WTC11 (cell line): ENCODE data around the gene HMX2. TPM values are rescaled to one million over a fixed set of nuclear protein-coding genes. Genes with fewer than 3 reads are reported as not detected.
A peak's percentile ranks its signal among the peaks of the same experiment; 100 is the strongest.

Experiments
- ATAC-seq: fragments of 200-7000 bp; cut with Tn5 transposase; 2 replicates; pipeline ENCODE4 v1.10.0; 2021; ENCODE audit warnings: mild to moderate bottlenecking, moderate library complexity
- CTCF ChIA-PET: fragments of 300-600 bp; sonication (Branson Sonifier 250); formaldehyde crosslinking; loops from one replicate; lab custom pipeline; 2021; ENCODE audit warnings: antibody characterized with exemption; lab: Charles Lee
- POLR2A ChIA-PET: fragments of 350-600 bp; sonication (Branson Sonifier 250); formaldehyde crosslinking; loops from one replicate; lab custom pipeline; 2021; ENCODE audit warnings: antibody characterized with exemption; lab: Charles Lee
- DNase-seq: peaks from one replicate; pipeline ENCODE4 v3.0.0; 2021; ENCODE audit warnings: low spot score
- H3K27ac Mint-ChIP-seq: 2 replicates; pipeline ENCODE4 v1.8.0; 2021; ENCODE audit warnings: mixed read lengths
- H3K27me3 Mint-ChIP-seq: 2 replicates; pipeline ENCODE4 v1.8.0; 2021; ENCODE audit warnings: low read depth, mild to moderate bottlenecking, moderate library complexity, mixed read lengths
- H3K36me3 Mint-ChIP-seq: 2 replicates; pipeline ENCODE4 v1.8.0; 2021; ENCODE audit warnings: mixed read lengths
- H3K4me1 Mint-ChIP-seq: 2 replicates; pipeline ENCODE4 v1.8.0; 2022; ENCODE audit warnings: mixed read lengths
- H3K4me3 Mint-ChIP-seq: 2 replicates; pipeline ENCODE4 v1.8.0; 2021; ENCODE audit warnings: mild to moderate bottlenecking, moderate library complexity, mixed read lengths
- H3K9me3 Mint-ChIP-seq: 2 replicates; pipeline ENCODE4 v1.8.0; 2021; ENCODE audit warnings: mixed read lengths
- CREB1 ChIP-seq: sonication (generic); formaldehyde crosslinking; IDR thresholded peaks from 2 replicates; pipeline ENCODE4 v1.8.0; 2023; ENCODE audit warnings: mild to moderate bottlenecking, missing genetic modification reagents
- E2F4 ChIP-seq: sonication (generic); formaldehyde crosslinking; IDR thresholded peaks from 2 replicates; pipeline ENCODE4 v1.8.1; 2022; ENCODE audit warnings: low read depth, mild to moderate bottlenecking, moderate library complexity, missing genetic modification reagents, borderline replicate concordance
- ETV6 ChIP-seq: sonication (generic); formaldehyde crosslinking; IDR thresholded peaks from 2 replicates; pipeline ENCODE4 v1.8.1; 2022; ENCODE audit warnings: mild to moderate bottlenecking, missing genetic modification reagents
- FOXJ3 ChIP-seq: sonication (generic); formaldehyde crosslinking; IDR thresholded peaks from 2 replicates; pipeline ENCODE4 v1.9.0; 2021; ENCODE audit warnings: missing genetic modification reagents, mild to moderate bottlenecking, borderline replicate concordance
- FOXP1 ChIP-seq: sonication (generic); formaldehyde crosslinking; IDR thresholded peaks from 2 replicates; pipeline ENCODE4 v1.8.0; 2022; ENCODE audit warnings: missing genetic modification reagents, mild to moderate bottlenecking, moderate library complexity, borderline replicate concordance
- JAZF1 ChIP-seq: fragments of 250-450 bp; sonication (Bioruptor Pico); IDR thresholded peaks from 2 replicates; pipeline ENCODE4 v1.9.0; 2021; ENCODE audit warnings: moderate library complexity, mild to moderate bottlenecking, inconsistent platforms
- MAX ChIP-seq: sonication (generic); formaldehyde crosslinking; IDR thresholded peaks from 2 replicates; pipeline ENCODE4 v1.8.0; 2022; ENCODE audit warnings: mild to moderate bottlenecking, missing genetic modification reagents
- MYBL2 ChIP-seq: sonication (generic); formaldehyde crosslinking; IDR thresholded peaks from 2 replicates; pipeline ENCODE4 v1.8.1; 2023; ENCODE audit warnings: mild to moderate bottlenecking, moderate library complexity, missing genetic modification reagents
- NFATC4 ChIP-seq: fragments of 250-450 bp; sonication (Bioruptor Pico); IDR thresholded peaks from 2 replicates; pipeline ENCODE4 v1.9.0; 2021; ENCODE audit warnings: mild to moderate bottlenecking
- OVOL2 ChIP-seq: fragments of 250-450 bp; sonication (Bioruptor Pico); IDR thresholded peaks from 2 replicates; pipeline ENCODE4 v1.9.0; 2021; ENCODE audit warnings: mild to moderate bottlenecking, borderline replicate concordance
- TCF7 ChIP-seq: sonication (generic); formaldehyde crosslinking; IDR thresholded peaks from 2 replicates; pipeline ENCODE4 v1.8.0; 2022; ENCODE audit warnings: mild to moderate bottlenecking, low read depth, missing genetic modification reagents, moderate library complexity
- ZBTB43 ChIP-seq: sonication (generic); formaldehyde crosslinking; IDR thresholded peaks from 2 replicates; pipeline ENCODE4 v1.8.1; 2023; ENCODE audit warnings: mild to moderate bottlenecking, missing genetic modification reagents
- ZNF219 ChIP-seq: sonication (generic); formaldehyde crosslinking; IDR thresholded peaks from 2 replicates; pipeline ENCODE4 v1.8.0; 2023; ENCODE audit warnings: missing genetic modification reagents, mild to moderate bottlenecking, borderline replicate concordance
- ZNF416 ChIP-seq: fragments of 250-450 bp; sonication (Bioruptor Pico); IDR thresholded peaks from 2 replicates; pipeline ENCODE4 v1.9.0; 2021; ENCODE audit warnings: mild to moderate bottlenecking, inconsistent platforms
- ZNF423 ChIP-seq: fragments of 250-450 bp; sonication (Bioruptor Pico); IDR thresholded peaks from 2 replicates; pipeline ENCODE4 v2.1.2; 2022; ENCODE audit warnings: mild to moderate bottlenecking, moderate library complexity
- total RNA-seq: library from RNA; stranded (reverse); gene quantifications from 3 replicates; pipeline ENCODE4 v1.2.3, GENCODE V29; 2021
- TF ChIP-seq, protein P1 (sequence below): sonication (generic); formaldehyde crosslinking; IDR thresholded peaks from 2 replicates; pipeline ENCODE4 v1.8.1; 2022; ENCODE audit warnings: low read depth, missing genetic modification reagents, borderline replicate concordance
- TF ChIP-seq, protein P2 (sequence below): sonication (generic); formaldehyde crosslinking; conservative IDR thresholded peaks from 2 replicates; pipeline ENCODE4 v1.8.1; 2022; ENCODE audit warnings: mild to moderate bottlenecking, missing genetic modification reagents

Gene HMX2
- total RNA-seq, 1 experiment from 2014 or later = 0.59 TPM

- POLR2A ChIA-PET = interaction anchor here (1.3 kb wide), 1 partner anchor 74 kb away, joined by 4 read pairs; no protein-coding TSS in a partner anchor
- peak; percentile 97 for ATAC-seq
- no peak overlapping the region for H3K27ac Mint-ChIP-seq
- H3K36me3 Mint-ChIP-seq = no peaks in the 10 kb centered on the region
- no peaks in the 10 kb centered on the region for H3K9me3 Mint-ChIP-seq
- TF ChIP-seq MAX (CRISPR knock-in tag) = peak; percentile 84
- no peak for TF ChIP-seq JAZF1
- TF ChIP-seq FOXP1 (CRISPR knock-in tag) = peak; percentile 38; the same call in 1 of the 2 replicates
- peak; percentile 66; the same call in 1 of the 2 replicates for TF ChIP-seq ZNF423 (CRISPR knock-in tag)
- 0 out of 2 replicates have a peak, but pooled peaks have one; percentile 21 for TF ChIP-seq ETV6
- CTCF ChIA-PET = interaction anchor here (0.7 to 3.4 kb wide), 13 partner anchors 9 to 455 kb away, joined by 3 to 39 read pairs (median 3); partner anchors contain the start of gene PSTK
- DNase-seq = peak; percentile 80
- H3K4me1 Mint-ChIP-seq = peaks cover 19% of the 10 kb centered on the region
- H3K27me3 Mint-ChIP-seq = peaks cover 34% of the 10 kb centered on the region
- peak overlapping the region; percentile 55 for H3K4me3 Mint-ChIP-seq
Observed at GRCh38 chr10:123117644-123118417, 30.1 kb upstream of the HMX2 start.

DNA sequence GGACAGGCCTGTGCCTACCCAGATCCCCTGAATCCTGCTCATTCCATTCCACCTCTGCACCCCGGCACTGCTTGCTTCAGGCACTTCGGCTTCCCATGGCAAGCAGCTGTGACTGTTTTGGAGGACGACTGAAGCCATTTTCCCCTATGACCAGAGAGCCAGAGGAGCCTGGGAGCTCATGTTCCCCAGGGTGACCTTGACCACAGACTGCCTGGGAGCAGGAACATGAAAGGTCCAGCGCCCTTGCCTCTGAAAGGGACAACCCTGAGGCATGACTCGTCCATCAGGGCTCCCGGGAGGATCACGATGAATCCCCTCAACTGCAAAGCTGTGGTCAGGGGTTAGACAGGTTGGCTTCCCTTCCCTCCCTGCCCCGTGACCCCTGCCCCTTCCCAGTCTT, 28.9 kb upstream of the HMX2 start:
- Mint-ChIP-seq H3K9me3 (no peaks in the 10 kb centered on the region), H3K27ac (no peak overlapping the region), H3K4me1 (peaks cover 19% of the 10 kb centered on the region), H3K36me3 (no peaks in the 10 kb centered on the region), H3K4me3 (no peak overlapping the region), H3K27me3 (peaks cover 34% of the 10 kb centered on the region)
- POLR2A ChIA-PET = no interaction called here
- ATAC-seq (no peak), DNase-seq (no peak)
- no peak for TF ChIP-seq ZNF219 (CRISPR knock-in tag)
- CTCF ChIA-PET = interaction anchor here (1.0 to 3.4 kb wide), 4 partner anchors 14 to 76 kb away, joined by 3 to 39 read pairs (median 11); no protein-coding TSS in a partner anchor

DNA sequence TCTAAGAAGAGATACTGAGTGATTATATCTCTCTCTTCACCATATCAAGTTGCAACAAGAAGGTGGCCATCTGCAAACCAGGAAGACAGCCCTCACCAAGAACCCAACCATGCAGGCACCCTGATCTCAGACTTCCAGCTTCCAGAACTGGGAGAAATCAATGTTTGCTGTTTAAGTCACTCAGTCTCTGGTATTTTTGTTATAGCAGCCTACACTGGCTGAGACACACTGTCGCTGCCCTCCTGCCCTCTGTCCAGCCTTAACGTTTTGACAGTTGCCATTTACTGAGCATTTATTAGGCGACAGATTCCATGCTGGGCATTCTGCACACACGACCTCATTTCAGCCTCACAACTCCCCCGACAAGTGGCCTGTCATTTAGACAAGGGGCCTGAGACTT, 21.7 kb upstream of the HMX2 start:
- ATAC-seq (no peak), DNase-seq (no peak)
- Mint-ChIP-seq H3K4me3 (no peak overlapping the region), H3K27ac (no peak overlapping the region), H3K9me3 (peaks cover 6% of the 10 kb centered on the region), H3K4me1 (peaks cover 7% of the 10 kb centered on the region), H3K27me3 (peaks cover 57% of the 10 kb centered on the region), H3K36me3 (no peaks in the 10 kb centered on the region)
- ChIA-PET CTCF (no interaction called here), POLR2A (no interaction called here)
- TF ChIP-seq TCF7 (no peak), ZBTB43 (CRISPR knock-in tag) (no peak), MYBL2 (no peak), NFATC4 (no peak), OVOL2 (CRISPR knock-in tag) (no peak), ZNF416 (CRISPR knock-in tag) (no peak), E2F4 (CRISPR knock-in tag) (no peak), FOXP1 (CRISPR knock-in tag) (no peak), ZNF219 (CRISPR knock-in tag) (no peak), CREB1 (CRISPR knock-in tag) (no peak), FOXJ3 (CRISPR knock-in tag) (no peak)
- TF ChIP-seq, protein P1, sequence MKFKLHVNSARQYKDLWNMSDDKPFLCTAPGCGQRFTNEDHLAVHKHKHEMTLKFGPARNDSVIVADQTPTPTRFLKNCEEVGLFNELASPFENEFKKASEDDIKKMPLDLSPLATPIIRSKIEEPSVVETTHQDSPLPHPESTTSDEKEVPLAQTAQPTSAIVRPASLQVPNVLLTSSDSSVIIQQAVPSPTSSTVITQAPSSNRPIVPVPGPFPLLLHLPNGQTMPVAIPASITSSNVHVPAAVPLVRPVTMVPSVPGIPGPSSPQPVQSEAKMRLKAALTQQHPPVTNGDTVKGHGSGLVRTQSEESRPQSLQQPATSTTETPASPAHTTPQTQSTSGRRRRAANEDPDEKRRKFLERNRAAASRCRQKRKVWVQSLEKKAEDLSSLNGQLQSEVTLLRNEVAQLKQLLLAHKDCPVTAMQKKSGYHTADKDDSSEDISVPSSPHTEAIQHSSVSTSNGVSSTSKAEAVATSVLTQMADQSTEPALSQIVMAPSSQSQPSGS = no peak
- TF ChIP-seq, protein P2, sequence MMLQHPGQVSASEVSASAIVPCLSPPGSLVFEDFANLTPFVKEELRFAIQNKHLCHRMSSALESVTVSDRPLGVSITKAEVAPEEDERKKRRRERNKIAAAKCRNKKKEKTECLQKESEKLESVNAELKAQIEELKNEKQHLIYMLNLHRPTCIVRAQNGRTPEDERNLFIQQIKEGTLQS (CRISPR knock-in tag) = no peak
